Caco-2 (cell line): Measurements from ENCODE around the gene GRIN1. TPM values are rescaled to one million over a fixed set of nuclear protein-coding genes. Genes with fewer than 3 reads are reported as not detected.

Experiments
- BruUV-seq: library from RNA; stranded (reverse); fragments of 400-500 nt; replicated peaks from 2 replicates; lab custom pipeline; 2021; lab: Mats Ljungman, UMichigan
- CTCF ChIA-PET: fragments of 300-600 bp; sonication (Branson Sonifier 250); formaldehyde crosslinking; loops from one replicate; lab custom pipeline; 2022; ENCODE audit warnings: antibody characterized with exemption; lab: Charles Lee
- POLR2A ChIA-PET: fragments of 300-600 bp; sonication (Branson Sonifier 250); formaldehyde crosslinking; loops from one replicate; lab custom pipeline; 2022; ENCODE audit warnings: antibody characterized with exemption; lab: Charles Lee
- DNase-seq, 2 experiments: peaks; one replicate each; pipeline versions ENCODE4 v3.0.0 to v3.0.0-alpha.2; 2020 to 2022
- H3K27me3 ChIP-seq: replicated peaks from 2 replicates; pipeline ENCODE4 v1.6.0; 2011; ENCODE audit warnings: low read length; ENCODE audit not compliant: control insufficient read depth, insufficient read depth
- H3K36me3 ChIP-seq: 2 replicates; pipeline ENCODE4 v1.5.1; 2011; ENCODE audit warnings: low read length; ENCODE audit not compliant: control insufficient read depth, insufficient read depth
- H3K4me1 ChIP-seq: fragments of 250-450 bp; sonication (Bioruptor Pico); 2 replicates; pipeline ENCODE4 v1.5.1; 2020; ENCODE audit warnings: mild to moderate bottlenecking
- H3K4me3 ChIP-seq: 2 replicates; pipeline ENCODE4 v1.5.1; 2011; ENCODE audit warnings: low read depth, mild to moderate bottlenecking, control low read depth, low read length
- H3K9me3 ChIP-seq: fragments of 250-450 bp; sonication (Bioruptor Pico); 2 replicates; pipeline ENCODE4 v1.5.1; 2020; ENCODE audit warnings: mild to moderate bottlenecking, moderate library complexity
- H3K27ac Mint-ChIP-seq: one replicate; pipeline ENCODE4 v1.8.0; 2022; ENCODE audit warnings: mixed read lengths; ENCODE audit not compliant: unreplicated experiment
- H3K27me3 Mint-ChIP-seq: one replicate; pipeline ENCODE4 v1.8.0; 2022; ENCODE audit warnings: mixed read lengths; ENCODE audit not compliant: insufficient read depth, unreplicated experiment
- H3K36me3 Mint-ChIP-seq: one replicate; pipeline ENCODE4 v1.8.0; 2022; ENCODE audit warnings: mild to moderate bottlenecking, mixed read lengths; ENCODE audit not compliant: insufficient read depth, unreplicated experiment
- H3K4me1 Mint-ChIP-seq: one replicate; pipeline ENCODE4 v1.8.0; 2022; ENCODE audit warnings: low read depth, mixed read lengths; ENCODE audit not compliant: unreplicated experiment
- H3K4me3 Mint-ChIP-seq: one replicate; pipeline ENCODE4 v1.8.0; 2022; ENCODE audit warnings: mild to moderate bottlenecking, moderate library complexity, mixed read lengths; ENCODE audit not compliant: unreplicated experiment
- H3K9me3 Mint-ChIP-seq: one replicate; pipeline ENCODE4 v1.8.0; 2022; ENCODE audit warnings: mixed read lengths; ENCODE audit not compliant: unreplicated experiment
- intact Hi-C: fragments of 100-400 bp; cut with micrococcal nuclease; formaldehyde crosslinking; loops from one replicate; pipeline ENCODE4 v1.10.0; 2022; ENCODE audit not compliant: unreplicated experiment
- total RNA-seq: library from RNA; stranded (reverse); gene quantifications from 2 replicates; pipeline ENCODE4 v1.2.3, GENCODE V29; 2022
- TF ChIP-seq, protein P1 (sequence below), 2 experiments: fragments of 200-600 bp in 1 of 2; IDR thresholded peaks; 1 replicate in 1 of 2; 2 replicates in 1 of 2; pipeline versions ENCODE4 v1.5.1 to v1.8.0; 2011 to 2022; ENCODE audit warnings: antibody characterized with exemption in 1 of 2, control low read depth in 1 of 2, inconsistent platforms in 1 of 2, low read depth in 1 of 2, low read length in 1 of 2, mild to moderate bottlenecking in 1 of 2, moderate library complexity in 1 of 2; ENCODE audit not compliant: insufficient read depth in 1 of 2, severe bottlenecking in 1 of 2, unreplicated experiment in 1 of 2

Gene GRIN1
- total RNA-seq, 1 experiment from 2014 or later = 3.7 TPM

DNA sequence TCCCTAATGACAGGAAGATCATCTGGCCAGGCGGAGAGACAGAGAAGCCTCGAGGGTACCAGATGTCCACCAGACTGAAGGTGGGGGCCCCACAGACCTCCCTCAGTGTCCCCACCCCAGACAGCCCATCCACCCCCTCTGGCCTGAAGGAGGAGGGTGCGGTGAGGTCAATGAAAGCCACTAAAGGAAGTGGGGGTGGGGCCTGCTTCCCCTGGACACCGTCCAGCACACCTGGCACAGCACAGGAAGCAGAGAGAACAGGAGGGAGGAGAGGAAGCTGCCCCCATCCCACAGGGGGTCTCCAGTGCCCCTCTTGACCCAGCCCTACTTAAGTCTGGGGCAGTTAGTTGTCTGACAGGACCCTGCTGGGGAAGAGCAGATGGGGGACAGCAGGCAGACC lies 19.7 kb downstream of the GRIN1 start:
- no peaks in the 10 kb centered on the region for H3K4me1 ChIP-seq
- POLR2A ChIA-PET = no interaction called here
- no TSS peak for BruUV-seq

GRCh38 chr9:137159105-137160053 lies 20.4 kb downstream of the GRIN1 start:
- Mint-ChIP-seq H3K27me3 (peaks cover 12% of the 10 kb centered on the region), H3K36me3 (no peaks in the 10 kb centered on the region), H3K4me1 (no peaks in the 10 kb centered on the region), H3K9me3 (no peaks in the 10 kb centered on the region), H3K4me3 (no peak overlapping the region), H3K27ac (no peak overlapping the region)
- no TSS peak for BruUV-seq
- no peaks in the 10 kb centered on the region for H3K36me3 ChIP-seq
- CTCF ChIA-PET = no interaction called here
- no peak for DNase-seq
- intact Hi-C loops = no loop called here
- no peaks in the 10 kb centered on the region for H3K4me1 ChIP-seq
- TF ChIP-seq, protein P1, sequence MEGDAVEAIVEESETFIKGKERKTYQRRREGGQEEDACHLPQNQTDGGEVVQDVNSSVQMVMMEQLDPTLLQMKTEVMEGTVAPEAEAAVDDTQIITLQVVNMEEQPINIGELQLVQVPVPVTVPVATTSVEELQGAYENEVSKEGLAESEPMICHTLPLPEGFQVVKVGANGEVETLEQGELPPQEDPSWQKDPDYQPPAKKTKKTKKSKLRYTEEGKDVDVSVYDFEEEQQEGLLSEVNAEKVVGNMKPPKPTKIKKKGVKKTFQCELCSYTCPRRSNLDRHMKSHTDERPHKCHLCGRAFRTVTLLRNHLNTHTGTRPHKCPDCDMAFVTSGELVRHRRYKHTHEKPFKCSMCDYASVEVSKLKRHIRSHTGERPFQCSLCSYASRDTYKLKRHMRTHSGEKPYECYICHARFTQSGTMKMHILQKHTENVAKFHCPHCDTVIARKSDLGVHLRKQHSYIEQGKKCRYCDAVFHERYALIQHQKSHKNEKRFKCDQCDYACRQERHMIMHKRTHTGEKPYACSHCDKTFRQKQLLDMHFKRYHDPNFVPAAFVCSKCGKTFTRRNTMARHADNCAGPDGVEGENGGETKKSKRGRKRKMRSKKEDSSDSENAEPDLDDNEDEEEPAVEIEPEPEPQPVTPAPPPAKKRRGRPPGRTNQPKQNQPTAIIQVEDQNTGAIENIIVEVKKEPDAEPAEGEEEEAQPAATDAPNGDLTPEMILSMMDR (IDR thresholded peaks at IDR 0.05; ENCODE audit: insufficient read depth in 1 of 2, low read depth in 1 of 2, low read length in 1 of 2, severe bottlenecking in 1 of 2, unreplicated experiment in 1 of 2) = no peak
- POLR2A ChIA-PET = no interaction called here
- no peak overlapping the region for H3K4me3 ChIP-seq
- no peaks in the 10 kb centered on the region for H3K9me3 ChIP-seq
- no peaks in the 10 kb centered on the region; the same call in none of the 2 replicates for H3K27me3 ChIP-seq

More for the DNA sequence above, 19.7 kb downstream of the GRIN1 start:
- intact Hi-C loops = no loop called here
- H3K9me3 Mint-ChIP-seq = no peaks in the 10 kb centered on the region
- DNase-seq = no peak
- H3K27me3 Mint-ChIP-seq = peaks cover 12% of the 10 kb centered on the region
- no peaks in the 10 kb centered on the region for H3K9me3 ChIP-seq
- H3K27me3 ChIP-seq = no peaks in the 10 kb centered on the region; the same call in none of the 2 replicates
- H3K4me1 Mint-ChIP-seq = no peaks in the 10 kb centered on the region
- no peak overlapping the region for H3K4me3 Mint-ChIP-seq
- H3K36me3 ChIP-seq = no peaks in the 10 kb centered on the region
- no peak overlapping the region for H3K27ac Mint-ChIP-seq
- no peak overlapping the region for H3K4me3 ChIP-seq
- H3K36me3 Mint-ChIP-seq = no peaks in the 10 kb centered on the region
- CTCF ChIA-PET = no interaction called here
- TF ChIP-seq, protein P1 (IDR thresholded peaks at IDR 0.05; ENCODE audit: insufficient read depth in 1 of 2, low read depth in 1 of 2, low read length in 1 of 2, severe bottlenecking in 1 of 2, unreplicated experiment in 1 of 2) = no peak

- BruUV-seq = no TSS peak
- DNase-seq = no peak
- POLR2A ChIA-PET = no interaction called here
- Mint-ChIP-seq H3K4me3 (no peak overlapping the region), H3K36me3 (no peaks in the 10 kb centered on the region), H3K27ac (no peak overlapping the region), H3K9me3 (no peaks in the 10 kb centered on the region), H3K27me3 (peaks cover 12% of the 10 kb centered on the region), H3K4me1 (no peaks in the 10 kb centered on the region)
- intact Hi-C loops = no loop called here
- Histone ChIP-seq H3K4me1 (no peaks in the 10 kb centered on the region), H3K4me3 (no peak overlapping the region), H3K36me3 (no peaks in the 10 kb centered on the region), H3K9me3 (no peaks in the 10 kb centered on the region), H3K27me3 (no peaks in the 10 kb centered on the region; the same call in none of the 2 replicates)
- CTCF ChIA-PET = no interaction called here
- TF ChIP-seq, protein P1 (IDR thresholded peaks at IDR 0.05; ENCODE audit: insufficient read depth in 1 of 2, low read depth in 1 of 2, low read length in 1 of 2, severe bottlenecking in 1 of 2, unreplicated experiment in 1 of 2) = no peak
Measured at GRCh38 chr9:137160054-137160425, 21.1 kb downstream of the GRIN1 start.
